Measurements from ENCODE around the gene HGFAC.

Gene HGFAC

DNA sequence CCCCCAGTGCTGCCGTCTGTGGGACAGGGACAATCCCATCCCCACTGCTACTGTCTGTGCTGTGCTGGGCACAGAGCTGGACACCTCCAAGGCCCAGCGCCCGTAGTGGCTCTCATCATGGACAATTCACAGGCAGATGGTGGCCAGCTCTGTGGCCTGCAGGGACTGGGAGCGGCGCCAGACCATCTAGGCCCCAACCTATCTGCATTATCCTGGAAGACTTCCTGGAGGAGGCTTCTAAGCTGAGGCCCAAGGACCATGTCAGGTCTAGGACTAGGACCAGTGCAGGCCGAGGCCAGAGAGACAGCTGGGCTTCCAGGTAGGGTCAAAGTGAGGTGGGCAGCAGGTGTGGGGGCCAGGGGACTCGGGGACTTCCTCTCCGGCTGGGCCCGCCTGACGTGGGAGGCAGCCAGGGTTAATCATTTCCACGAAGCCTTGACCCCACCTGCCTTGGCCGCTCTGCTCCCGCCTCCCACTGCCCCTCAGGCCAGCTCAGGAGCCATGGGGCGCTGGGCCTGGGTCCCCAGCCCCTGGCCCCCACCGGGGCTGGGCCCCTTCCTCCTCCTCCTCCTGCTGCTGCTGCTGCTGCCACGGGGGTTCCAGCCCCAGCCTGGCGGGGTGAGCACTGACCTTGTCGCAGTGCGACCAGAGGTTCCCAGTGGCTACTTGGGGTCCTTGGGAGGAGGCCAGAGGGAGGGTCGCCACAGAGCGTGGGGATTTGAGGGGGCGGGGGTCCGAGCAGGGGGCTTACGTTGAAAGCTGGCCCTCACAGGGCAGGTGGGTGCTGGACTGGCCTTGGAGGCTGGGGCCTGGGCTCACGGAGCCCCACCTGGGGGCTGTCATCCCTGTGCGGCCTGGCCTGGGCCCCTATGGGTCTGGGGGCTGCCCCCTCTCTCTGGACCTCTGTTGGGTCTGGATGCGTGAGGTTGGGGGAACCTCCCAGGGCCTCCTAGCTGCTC lies at the start of gene HGFAC:
Gene HGFAC (plus strand): TSS at position 468 of the 959 bp plus-strand sequence. CDS start 34 bp downstream, at position 502.
- DNase-seq (ENCODE audit: low spot score), result no peak

DNA sequence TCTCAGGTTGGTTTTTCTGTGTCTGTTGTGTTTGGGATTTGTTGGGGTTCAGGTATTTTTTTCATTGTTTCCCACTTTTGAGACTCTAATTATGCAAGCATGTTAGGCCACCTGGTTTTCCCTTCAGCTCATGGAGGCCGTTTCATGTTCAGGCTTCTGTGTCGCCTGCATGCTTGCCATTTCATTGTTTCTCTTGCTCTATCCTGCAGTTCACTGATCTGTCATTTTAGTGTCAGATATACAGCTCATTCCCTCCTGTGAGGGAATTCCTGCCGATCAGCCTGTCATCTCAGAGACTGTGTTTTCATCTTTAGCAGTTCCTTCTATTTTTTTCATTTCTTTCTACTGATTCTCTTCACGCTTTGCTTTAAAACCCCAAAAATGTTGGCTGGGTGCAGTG lies 49.4 kb upstream of the HGFAC start:
- no peak for DNase-seq (ENCODE audit: low spot score)

DNA sequence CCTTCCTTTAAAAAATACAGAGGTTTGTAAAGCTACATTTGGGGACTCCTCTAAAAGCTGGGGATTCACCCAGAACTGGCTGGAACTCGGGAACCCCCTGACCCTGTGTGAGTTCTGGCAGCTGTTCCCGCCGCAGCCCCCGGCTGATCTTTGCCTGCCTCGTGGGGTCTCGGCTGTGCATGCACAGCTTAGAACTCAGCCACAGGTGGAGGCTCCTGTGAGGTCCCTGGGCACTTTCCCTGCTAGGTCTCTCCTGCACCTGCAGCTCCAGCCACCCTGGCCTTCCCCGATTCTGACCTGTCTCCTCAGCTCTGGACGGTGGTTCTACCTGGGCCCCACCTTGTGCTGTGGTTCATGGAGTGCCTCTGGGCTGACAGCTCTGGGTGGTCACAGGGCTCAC lies 48.6 kb upstream of the HGFAC start:
- DNase-seq (ENCODE audit: low spot score), result no peak

DNA sequence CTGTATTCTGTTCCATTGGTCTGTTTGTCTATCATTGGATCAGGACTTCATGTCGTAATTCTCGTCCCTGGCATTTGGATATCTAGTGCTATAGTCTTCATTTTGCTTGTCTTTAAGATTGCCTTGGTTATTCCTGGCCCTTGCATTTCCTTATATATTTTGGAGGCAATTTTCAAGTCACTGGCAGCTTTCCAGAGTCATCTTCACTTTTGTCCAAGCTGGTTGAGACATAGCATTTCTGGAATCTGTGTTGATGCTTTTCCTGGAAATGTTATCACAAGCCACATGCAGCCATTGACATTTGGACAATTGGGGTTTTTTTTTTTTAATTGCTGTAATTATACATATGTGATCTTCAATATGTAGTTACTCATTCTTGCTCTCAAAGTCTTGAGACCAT lies 45.2 kb upstream of the HGFAC start:
- DNase-seq (ENCODE audit: low spot score), result no peak

DNA sequence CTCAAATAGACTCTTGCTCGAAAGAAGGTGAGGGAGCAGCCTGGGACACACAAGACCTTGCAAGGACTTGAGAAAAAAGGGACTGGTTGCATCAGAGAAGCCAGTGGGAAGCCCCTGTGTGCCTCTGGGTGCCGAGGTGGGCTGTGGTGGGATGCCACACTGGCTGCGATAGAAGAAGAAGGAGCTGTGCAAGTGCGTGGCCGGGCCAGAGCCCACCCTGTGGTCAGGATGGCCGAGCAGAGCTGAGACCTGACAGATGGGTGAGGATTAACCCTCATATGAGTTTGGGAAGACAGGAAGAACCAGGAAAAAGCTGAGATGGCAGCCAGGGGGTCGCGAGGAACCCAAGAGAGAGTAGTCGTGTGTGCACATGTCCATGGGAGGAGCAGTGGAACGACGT lies 44.6 kb upstream of the HGFAC start:
- DNase-seq (ENCODE audit: low spot score), result no peak

DNA sequence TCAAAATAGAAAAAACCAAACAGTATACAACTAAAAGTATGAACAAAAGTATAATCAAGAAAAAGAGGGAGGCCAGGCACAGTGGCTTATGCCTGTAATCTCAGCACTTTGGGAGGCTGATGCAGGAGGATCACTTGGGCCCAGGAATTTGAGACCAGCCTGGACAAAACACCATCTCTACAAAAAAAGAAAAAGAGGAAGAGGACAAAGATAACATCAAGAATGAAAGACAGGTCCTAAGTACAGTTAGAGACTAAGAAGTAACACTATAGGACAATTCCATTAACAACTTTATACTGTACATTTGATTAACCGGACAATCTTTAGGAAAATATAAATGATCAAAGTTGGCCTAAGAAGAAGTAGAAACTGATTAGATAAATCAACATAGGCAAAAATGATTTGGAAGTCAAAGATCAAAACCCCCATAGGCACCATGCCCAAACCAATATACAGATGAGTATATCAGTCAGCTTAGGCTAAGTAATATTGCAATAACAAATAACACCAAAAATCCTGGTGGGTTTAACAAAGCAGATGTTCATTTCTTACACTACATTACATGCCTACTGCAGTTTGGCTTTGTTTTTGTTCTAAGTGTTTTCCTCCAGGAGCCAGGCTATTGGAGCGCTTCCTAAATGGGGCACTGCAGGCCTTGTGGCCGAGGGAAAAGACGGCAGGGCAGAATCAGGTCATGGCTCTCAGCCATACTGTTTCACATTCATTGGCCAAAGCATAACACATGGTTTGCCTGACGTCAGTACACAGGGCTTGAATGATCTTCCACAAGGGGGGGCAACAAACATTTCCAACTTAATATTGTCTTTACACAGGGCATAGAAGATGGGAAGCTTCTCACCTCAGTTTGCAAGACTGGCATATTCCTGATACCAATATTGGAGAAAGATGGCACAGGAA lies 42.2 kb upstream of the HGFAC start:
- no peak for DNase-seq (ENCODE audit: low spot score)

DNA sequence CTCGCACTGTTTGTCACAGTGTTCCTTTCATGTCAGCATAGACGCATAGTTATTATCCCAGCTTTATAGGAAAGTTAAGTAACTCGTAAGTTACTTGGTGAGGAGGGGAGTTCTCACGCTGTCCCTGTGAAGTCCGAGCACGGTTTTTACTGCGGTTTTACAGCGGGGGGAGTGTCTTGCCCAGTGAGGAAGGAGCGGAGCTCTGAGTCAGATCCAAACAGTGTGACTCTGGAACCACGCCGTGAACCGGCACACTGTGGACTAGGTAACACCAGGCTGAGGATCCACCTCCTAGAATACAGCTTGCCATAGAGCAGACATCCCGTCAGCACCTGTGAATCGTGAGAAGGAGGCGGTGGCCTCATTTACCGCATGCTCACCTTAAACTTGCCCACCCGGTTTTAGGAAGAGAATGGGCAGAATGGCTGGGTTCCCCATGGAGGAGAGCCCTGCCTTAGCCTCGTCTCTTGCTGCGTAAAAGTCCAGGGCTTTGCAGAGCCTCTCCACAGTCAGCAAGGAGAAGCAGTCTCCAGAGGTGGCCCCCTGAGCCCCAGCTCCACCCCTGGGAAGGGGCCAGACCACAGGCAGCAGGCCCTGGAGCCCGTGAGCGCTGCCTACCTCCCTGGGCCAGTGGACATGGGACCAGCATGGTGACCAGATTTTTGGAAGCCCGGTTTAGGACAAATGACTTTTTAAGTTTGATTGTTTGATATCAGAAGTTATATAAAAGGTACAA lies 40.2 kb upstream of the HGFAC start:
- no peak for DNase-seq (ENCODE audit: low spot score)

DNA sequence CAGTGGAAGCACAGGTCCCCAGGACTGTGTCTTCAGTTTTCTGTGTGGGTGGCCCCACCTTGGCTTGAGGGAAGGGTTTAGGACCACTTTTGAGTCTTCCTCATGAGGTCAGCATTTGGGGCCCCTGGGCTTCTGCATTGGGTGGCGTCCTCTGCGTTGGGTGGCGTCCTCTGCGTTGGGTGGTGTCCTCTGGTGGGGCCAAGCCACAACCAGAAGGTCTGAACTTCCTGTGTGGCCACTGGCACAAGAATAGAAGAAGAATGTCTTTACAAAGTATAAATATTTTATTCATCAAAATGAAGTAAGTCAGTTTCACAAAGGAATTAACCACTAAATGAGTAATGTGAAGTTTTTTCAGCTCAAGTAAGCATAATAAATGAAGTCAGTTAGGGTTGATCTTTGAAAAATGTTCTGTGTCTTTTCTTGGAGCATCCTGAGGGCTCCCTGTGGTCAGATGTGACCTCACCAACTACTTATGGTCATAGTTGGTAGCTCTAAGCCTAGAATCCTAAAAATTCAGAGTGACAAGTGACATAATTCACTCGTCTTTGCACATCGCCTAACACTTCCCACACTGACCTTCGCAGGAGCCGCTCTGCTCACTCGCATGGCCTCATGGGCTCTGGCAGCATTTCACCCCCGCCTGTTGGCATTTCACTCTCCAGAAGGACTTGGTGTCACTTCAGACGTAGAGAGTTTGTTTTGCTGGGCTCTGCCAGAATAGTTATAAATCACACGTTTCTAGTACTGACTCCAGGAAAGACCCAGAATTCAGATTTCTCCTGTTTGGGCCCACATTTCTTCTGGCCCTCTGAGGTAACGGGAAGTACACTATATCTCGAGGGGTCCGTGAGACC lies 39.0 kb upstream of the HGFAC start:
- DNase-seq (ENCODE audit: low spot score), result no peak

DNA sequence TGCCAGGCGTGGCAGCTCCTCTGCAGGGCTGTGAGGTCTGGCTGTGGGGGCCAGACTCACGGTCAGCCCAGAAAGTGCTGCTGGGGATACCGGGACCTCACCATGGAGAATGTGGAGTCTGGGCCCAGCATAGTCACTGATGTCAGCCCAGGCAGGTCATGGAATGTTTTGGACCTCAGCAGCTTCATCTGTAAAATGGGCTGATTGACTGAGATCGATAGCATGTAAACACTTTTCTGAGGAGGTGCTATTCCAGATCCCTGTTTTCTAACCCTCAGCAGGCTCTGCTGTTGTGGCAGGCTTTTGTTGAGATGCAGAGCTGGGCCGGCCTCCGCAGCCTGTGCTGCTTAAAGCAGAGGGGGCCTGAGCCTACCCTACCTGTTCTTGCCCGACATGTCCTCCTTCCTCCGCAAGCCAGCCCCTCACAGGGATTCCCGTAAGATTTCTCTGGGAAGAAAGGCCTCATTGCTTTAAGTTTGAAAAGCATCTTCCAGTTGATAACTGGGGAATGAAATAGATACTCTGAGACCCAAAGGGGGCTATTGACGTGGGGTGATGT lies 38.3 kb upstream of the HGFAC start:
- no peak for DNase-seq (ENCODE audit: low spot score)

DNA sequence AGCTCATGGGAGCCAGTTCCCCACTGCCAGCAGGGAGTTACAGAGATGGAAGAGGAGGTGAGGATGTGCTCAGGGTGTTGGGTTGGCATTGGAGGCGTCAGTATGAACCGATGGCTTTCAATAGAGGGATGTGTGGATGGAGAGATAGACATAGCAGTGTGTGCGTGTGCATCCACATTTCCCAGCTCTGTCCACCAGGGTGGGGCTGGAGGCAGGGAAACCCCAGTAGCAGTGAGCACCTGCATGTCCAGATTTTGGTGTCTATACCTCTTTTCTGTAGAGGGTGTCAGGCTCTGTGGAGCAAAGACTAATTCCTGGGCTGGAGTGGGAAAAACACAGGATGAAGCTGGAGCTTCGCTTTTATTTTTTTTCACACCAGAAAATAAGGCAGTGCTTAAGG lies 37.2 kb upstream of the HGFAC start:
- no peak for DNase-seq (ENCODE audit: low spot score)

DNA sequence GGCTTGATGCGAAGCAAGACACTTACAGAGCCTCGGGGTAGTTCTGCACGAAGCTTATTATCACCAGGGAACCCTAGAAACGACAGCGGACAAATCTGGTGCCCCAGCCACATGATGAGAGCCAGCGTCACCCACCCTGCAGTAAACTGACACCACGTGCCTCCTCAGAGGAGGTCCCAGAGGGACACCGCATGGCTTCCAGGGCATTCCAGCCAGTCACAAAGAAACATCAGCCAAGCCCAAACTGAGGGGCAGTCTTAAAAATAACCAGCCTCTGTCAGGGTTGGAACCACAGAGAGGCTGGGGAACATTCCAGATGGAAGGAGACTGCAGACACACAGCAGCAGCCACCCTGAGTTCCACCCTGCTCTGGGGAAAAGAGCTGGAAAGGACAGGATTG lies 36.6 kb upstream of the HGFAC start:
- DNase-seq (ENCODE audit: low spot score), result no peak

DNA sequence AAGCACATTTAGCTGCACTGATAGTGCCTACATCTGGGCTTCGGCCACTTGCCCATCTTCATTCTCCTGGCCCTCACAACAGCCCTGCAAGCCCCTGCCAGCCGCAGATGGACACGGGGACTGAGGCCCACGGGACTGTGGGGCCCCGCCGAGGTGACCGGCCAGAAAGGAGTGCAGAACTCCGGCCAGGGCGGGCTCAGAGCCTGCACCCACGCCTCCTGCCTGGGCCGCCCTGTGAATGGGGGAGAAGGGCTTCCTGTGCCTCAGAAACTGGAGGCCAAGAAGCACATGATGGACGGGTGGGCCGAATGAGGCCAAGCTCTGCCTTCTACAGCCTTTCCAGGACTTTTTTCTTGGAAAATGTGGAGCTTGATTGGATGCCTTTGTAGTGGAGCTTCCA lies 35.7 kb upstream of the HGFAC start:
- DNase-seq (ENCODE audit: low spot score), result no peak

DNA sequence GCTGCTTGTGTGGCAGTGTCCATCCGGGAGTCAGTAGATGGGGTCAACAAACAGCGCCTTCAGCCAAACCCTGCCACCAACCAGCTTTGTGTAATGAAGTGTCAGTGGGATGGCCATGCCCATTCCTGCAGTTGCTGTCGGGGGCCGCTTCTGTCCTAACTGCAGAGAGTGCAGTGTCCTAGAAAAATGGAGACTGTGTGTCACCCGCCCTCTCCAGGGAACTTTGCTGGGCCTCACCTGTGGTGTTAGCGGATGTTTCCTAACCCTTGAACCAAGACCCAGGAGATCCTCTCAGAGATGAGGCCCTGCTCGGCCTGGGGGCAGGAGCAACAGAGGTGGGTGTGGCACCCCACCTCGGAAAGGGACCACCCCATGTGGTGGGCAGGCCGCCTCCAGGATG lies 35.3 kb upstream of the HGFAC start:
- DNase-seq (ENCODE audit: low spot score), result no peak

DNA sequence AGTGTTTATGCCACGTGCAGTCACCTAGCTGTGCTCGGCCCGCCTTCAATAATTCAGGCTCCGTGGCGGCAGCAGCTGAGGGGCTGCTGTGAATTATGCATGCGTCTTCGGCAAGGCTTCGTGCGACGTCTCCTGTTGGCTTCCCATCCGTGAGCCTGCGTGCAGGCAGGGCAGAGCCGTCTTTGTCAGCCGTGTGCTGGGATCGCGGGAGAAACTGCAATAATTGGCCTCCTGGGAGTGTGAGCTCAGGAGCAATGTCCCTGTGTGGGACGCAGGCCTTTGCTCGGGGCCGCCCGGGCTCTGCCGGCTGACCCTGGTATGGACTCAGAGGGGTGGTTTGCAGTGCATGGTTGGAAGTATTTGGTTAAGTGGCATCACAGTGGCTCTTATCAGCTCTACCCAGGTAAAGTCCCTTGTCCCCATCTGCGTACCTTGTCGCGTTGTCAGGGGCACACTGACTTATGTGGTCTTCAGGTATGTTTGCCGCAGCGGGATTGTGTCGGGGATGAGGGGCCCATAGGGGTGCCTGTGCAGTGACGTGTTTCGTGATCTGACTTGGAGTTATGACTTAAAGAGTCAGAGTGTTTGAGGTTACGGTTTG lies 34.5 kb upstream of the HGFAC start:
- DNase-seq (ENCODE audit: low spot score), result no peak

DNA sequence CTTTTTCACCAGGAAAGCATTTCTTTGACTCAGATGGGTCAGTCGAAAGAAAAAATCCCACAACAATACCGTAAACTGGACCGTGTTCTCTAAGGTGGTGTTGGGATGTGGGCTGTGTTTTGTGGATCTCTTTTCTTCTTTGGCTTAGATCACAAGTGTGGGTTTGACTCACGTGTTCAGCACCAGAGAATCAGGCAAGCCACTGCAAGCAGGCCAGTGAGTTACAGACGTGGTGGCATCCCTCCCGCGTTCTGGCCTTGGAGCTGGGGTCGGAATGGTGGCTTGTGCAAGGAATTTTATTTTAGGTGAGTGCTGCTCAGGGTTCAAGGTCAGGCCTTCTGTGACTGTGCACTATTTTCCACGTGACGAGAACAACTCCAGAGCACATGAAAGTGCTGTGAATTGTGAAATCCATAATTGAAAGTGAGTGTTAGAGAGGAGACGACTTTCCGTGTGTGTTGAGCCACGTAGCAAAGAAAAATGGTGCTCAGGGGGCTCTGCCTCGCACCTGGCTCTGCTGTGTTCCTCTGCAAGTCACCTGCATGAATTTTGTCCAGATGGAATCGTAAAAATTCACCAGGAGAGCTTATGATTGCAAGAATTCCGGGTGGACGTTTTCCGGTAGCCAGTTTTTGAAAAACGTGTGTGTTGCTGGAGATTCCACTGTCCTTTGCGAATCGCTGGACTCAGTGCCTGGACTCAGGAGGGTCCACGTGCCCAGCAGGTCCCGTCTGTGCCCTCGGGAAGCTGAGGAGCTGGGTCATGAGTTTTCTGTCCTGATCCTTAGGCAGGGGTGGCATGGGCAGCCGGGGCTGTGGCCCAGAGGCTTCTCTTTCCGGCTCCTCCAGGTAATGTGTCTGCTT lies 33.6 kb upstream of the HGFAC start:
- no peak for DNase-seq (ENCODE audit: low spot score)

DNA sequence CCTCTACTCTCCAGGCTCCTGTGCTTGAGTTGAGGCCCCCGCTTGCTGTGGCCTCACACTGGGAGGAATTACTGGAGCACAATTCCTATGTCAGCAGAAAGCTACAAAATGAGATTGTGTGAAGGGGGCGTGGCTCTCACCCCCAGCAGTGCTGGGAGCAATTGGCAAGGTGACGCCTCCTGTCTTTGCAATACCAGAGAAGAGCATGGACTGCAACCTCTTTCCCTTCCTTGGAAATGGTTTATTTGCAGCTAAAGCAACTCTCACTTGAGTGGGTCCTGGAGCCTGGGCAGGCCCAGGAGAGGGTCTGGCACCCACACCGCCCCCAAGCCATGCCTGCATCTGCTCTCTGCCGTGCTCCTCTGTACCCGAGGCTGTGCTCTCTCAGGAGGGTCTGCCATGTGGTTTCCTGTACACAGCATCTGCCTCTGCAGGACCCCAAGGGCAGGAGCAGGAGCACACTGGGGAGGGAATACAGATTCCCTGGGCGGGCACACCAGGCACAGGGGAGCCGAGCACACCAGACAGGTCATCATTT lies 32.9 kb upstream of the HGFAC start:
- DNase-seq (ENCODE audit: low spot score), result no peak

DNA sequence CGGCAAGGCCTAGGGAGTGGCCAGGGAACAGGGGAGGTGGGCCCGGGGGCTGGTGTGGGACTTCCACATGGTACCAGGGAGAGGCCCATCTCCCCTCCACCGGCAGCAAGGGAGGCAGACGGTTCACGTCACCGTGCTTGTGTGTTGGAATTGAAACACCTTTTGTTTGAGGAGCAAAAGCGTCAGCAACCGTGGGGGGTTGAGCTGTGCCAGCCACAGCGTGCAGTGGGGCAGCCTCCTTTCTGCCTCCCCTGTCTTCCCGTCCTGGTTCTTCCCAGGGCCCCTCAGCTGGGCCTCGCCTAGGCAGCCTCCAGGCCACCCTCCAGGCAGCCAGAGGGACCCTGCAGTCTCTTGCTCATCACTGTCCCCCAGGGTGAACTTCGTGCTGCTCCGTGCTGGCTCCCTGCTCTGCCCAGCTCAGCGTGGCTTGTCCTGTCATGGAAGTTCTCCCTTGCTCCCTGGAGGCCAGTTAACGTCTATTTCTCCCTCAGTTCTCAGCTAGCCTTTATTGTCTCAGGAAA lies 32.1 kb upstream of the HGFAC start:
- no peak for DNase-seq (ENCODE audit: low spot score)

DNA sequence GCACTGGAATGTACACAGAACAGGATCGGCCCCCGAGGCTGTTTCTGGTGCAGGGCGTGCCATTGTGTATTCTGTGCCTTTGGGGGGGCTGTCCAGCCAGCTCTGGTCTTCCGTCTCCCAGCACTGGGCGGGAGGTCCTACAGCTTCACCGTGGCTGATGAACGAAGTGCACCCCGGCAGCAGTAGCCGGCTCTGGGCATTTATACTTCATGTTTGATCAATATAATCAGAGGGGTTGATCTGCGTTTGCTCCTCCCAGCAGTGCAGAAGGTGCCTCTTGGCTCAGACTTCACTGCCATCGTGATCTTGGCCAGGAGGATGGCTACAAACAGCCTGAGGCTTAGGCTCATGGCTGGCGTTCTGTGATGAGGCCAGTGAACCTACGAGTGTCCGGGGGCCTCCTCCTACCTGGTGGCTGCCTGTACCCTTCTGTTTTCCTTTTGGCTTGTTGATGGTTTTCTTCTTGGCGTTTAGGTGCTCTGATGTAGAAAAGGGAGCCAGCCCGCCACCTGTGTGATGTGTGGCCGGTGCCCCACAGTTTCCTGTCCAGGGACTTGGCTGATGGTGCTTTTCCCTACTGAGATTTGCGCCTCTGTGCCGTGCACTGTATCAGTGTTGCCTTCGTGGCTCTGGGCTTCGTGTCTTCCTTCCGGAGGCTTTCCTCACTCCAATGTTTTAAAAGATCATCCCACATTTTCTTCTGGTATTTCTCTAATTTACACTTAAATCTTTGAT lies 31.2 kb upstream of the HGFAC start:
- DNase-seq (ENCODE audit: low spot score), result no peak
